ENCODE results near the gene ATP2A3.
A peak's percentile ranks its signal among the peaks of the same experiment; 100 is the strongest.

The ATP2A3 gene
- long read RNA-seq, donor 1, result 0 reads
- long read RNA-seq, donor 2, result 0 reads
- long read RNA-seq, donor 3, result 0 reads
- long read RNA-seq, donor 4, result 0 reads
- long read RNA-seq, donor 5, full-length matches to known transcripts, result 1 of 1 reads
- long read RNA-seq, donor 5, partial matches to known transcripts, result 0 of 1 reads
- long read RNA-seq, donor 5, other reads (novel, unspliced or antisense), result 0 of 1 reads
- long read RNA-seq, donor 6, full-length matches to known transcripts, result 1 of 1 reads
- long read RNA-seq, donor 6, partial matches to known transcripts, result 0 of 1 reads
- long read RNA-seq, donor 6, other reads (novel, unspliced or antisense), result 0 of 1 reads
- long read RNA-seq, donor 7, result 0 reads
- long read RNA-seq, donor 8, result 0 reads

DNA sequence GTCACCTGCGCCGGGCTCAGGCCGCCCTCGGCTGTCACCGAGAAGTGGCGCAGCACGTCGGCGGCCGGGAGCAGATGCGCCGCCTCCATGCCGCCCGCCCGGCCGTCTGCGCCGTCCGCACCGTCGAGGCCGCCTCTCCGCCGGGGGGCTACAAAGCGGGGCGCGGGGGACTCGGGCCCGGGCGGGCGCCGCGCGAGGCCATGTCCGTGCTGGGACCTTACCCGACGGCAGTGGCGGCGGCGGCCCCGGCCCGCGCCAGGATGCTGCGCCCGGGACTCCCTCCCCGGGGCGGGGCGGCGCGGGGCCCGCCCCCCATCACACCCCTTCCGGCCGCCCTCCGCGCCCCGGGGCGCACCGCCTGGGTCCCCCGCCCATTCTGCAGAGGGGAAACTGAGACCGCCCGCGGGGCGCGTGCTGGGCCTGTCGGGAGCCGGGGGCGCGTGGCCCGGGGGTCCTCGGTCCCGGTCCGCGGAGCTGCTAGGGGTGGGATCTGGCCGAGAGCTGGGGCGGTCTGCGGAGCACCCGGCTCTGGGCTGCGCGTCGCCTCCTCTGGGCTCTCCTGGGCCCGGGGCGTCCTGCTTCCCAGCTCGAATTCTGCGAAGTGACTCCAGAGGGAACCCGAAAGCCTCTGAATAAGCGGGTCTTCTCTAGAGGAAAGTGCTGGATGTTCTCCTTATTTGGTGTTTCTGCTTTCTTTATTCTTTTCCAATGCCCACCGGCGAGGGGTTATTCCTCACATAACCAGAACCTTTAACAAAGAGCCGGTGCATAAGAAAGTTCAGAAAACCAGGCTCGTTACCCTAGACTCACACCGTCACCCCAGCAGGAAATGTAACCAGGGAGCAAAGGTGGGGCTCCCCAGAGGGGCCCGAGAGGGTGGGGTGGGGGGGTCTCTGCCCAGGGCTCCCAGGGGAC lies at the start of gene ATP2A3:
ATP2A3 (minus strand) TSS at position 235 of the 915 bp plus-strand sequence; CDS start at position 89, 146 bp downstream.
- peak; percentile 57 for DNase-seq

DNA sequence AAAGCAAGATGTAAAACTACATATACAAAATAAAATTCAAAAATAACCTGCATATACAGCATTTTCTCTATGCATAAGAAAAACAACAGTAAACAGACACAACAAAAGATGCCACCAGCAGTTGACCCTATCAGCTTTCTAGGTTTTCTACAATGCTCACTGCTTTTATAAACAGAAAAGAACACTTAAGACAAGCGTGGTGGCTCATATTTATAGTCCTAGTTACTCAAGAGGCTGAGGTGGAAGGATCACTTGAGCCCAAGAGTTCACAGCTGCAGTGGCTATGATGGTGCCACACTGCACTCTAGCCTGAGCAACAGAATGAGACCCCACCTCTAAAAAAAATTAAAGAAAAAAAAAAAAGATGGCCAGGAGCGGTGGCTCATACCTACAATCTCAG lies 46.5 kb upstream of the ATP2A3 start:
- DNase-seq, result no peak

DNA sequence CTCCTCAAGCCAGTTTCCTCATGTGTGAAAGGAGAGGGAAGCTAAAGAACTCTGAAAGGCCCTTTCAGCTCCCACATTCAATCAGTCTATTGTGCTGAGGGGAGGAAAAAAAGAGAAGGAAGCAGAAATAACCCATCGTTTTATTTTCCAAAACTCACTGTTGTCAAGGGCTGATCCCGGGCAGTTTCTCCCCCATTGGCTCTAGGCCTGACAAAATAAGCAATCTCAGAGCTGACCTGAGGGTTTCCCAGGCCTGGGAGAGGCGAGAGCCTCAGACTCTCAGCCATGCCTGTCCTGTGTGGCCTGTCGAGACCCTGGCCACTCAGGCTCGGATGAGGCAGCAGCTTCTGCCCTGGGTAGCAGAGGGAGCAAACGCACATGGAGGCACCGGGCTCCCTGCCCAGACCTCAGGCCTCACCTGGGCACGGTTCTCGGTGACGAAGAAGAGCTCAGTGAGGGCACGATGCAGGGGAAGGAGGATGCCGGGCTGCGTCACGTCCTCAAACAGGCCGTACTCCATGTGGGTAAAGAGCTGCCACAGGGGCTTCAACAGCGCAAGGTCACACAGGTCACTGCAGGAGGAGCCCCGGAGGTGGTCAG lies 45.0 kb upstream of the ATP2A3 start:
- no peak for DNase-seq

DNA sequence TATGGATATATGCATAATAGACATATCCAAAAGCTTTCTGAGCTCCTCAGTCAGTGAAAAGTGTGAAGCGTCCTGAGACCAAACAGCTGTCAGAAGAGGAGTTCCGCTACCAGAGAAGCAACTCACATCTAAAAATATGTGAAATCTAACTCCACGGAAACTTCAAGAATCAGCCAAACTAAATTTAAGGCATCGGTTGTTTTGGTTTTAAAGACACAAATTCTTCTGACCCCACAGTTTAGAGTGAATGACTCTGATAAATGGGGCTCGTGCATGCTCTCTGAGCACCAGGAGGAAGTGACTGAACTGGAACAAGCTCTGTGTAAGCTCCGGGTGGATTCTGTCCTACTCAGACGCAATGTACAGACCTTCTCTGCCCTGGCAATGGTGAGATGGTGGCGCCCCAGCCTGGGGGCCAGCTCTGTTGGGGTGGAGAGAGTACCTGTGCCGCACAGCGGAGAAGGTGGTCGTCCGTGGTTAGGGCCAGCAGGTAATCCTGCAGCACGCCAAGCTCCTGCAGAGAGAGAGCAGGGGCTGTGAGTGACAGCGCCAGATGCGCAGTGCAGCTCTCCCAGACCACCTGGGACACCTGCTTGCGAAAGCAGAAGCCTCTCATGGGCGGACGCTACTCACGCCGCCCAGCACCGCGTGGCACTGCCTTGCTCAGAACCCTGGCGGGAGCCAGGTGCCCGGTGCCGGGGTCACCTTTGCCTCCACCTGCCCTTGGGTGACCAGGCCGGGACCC lies 44.4 kb upstream of the ATP2A3 start:
- no peak for DNase-seq

DNA sequence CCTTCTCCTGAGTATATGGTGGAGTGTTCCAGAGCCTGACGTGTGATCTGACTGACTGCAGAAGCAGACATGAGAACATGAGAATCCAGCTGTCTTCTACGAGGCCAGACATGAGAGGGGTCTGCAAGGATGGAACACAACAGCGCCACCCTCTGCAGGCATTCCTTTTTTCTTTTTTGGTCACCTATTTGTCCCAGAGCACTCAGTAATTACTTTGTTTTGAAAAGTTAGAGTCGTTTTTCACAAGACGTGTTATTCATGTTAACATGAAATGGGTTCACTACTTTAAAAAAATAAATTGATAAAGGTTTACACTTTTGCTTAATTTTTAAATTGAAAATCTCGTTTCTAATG lies 43.8 kb upstream of the ATP2A3 start:
- DNase-seq, result no peak

DNA sequence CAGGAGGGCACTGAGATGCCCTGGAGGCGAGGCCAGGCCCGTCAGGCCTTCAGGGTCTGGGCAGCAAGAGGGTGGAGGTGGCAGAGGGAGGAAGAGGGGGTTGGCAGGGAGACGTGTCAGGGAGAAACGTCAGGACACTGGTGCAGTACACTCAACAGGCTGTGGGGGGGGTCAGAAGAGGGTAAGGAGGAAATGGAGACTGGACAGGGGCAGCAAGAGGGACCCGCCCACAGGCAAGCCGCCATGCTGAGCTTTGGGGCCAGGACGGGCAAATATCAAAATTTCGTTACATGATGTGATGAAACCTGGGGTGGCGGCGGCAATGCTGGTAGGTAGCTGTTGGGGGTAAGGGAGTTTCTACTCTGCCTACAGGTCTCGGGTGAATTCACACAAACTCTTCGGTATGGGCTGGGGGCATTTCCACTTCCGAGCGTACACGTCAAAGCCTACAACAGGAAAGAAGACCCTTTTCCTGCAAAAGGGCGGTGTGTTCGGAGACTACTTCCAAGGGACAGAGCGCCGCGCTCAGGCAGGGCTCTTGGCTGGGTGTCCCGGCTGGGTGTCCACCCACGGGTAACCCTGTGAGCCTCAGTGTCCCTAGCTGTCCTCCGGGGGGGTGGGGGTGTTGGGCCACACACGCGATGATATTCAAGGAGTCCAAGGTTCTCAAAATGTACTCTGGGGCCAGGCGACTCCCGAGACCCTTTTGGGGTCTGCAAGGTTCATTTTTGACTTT lies 43.3 kb upstream of the ATP2A3 start:
- no peak for DNase-seq

DNA sequence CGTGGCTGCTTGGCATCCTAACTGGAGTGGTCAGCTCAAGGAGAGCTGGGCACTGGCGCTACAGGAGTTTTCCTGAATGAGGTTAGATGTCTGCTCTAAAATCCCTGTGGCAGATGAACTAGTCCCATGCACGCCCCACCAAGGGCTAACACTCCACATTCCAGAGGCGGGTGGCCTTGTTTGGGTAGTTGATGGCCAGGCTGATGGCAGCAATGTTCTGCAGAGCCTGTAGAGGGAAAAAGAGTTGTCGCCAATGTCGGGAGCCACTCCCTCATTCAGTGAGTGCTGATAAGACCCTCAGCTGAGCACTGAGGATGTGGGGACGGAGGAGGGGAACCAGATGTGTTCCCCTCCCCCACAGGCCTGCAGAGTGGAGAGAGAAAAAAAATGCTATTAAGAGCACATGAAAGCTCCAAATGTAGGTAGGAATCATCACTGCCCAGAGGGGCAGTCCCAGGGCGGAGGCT lies 42.5 kb upstream of the ATP2A3 start:
- no peak for DNase-seq

DNA sequence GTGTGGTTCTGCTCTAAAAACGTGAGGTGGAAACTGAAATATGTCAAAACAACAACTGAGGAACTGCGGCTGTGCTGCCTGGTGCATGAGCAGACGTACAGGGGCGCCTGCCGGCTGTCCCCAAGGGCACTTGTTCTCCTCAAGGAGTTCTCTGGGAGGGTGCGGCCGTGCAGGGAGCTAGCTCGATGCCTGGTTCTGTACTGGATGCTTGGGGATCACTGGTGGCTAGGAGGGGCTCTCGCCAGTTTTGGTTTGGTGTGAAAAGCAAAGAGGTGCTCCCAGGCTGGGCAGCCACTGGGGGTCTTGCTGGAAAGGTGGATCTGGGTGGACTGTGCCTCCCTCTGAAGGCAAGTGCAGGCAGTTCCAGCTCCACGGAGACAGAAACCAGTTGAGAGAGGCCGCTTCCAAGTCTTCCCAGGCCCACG lies 41.9 kb upstream of the ATP2A3 start:
- no peak for DNase-seq

DNA sequence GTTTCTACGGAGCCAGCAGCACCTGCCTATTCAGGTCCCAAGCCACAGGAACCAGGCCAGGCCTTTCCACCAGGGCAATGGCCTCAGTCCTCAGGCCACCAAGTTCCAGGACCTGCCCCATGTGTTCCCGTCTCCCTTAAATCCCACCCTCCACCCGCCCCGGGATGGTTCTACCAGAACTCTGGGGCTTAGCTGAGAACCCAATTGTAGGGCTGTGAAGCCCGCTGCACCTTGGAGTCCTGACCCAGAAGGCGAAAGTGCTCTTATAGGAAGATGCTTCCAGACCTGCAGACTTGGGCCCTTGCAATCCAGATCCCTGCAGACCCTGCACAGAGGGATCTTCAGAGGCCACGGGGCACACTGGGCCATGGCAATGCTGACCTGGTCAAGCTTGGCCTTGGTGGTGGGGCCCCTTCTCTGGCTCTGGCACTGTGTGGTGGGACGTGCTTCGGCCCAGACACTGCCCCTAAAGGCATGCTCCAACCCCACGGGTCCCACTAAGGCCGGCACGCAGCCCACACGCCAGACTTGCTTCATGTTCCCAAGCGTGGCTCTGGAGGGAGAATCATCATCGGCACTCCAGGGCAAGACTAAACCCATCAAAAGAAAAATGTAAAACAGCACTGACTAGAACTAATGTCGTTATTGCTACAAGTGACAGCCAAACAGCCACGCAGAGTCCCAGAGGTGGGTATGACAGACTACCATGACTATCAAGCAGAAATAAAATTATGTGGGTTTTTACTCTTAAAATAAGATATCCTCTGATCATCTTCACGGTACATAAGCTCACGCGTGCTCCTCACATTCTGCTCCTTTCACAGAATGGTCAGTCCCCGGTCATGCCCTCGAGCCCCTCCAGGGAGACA lies 41.3 kb upstream of the ATP2A3 start:
- no peak for DNase-seq

DNA sequence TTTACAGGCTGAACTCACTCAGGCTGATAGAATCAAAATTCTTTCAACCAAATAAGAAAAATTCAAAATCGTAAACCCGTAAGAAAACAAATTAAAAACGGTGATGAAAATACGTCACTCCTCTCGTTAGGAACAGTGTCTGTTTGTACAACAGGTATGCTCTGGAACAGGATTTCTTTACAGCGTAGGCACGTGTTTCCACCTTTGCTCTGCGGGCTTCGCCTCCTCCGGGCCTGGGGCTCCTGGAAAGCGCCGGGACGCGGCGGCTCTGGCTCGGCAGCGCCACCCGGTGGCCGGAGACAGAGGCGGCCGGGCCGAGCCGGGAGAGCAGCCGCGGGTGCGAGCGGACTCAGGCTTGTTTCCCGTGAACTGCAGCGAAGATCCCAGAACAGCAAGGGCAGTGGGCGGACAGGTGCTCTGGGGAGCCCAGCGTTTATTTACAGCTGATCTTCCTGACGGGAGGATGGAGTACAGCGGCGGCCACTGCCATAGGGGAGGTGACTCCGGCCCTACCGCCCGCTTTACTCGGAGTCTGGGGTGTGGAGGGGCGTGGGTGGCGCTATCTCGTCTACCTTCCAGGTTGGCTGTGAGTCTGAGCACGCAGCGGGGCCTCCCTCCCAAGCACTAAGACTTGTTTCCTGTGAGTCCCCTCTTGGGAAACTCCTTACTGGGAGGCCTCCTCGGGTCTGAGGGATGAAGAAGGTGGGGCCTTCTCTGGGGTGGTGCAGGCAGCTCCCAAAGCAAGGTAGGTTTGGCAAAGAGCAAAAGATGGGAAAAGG lies 40.5 kb upstream of the ATP2A3 start:
- peak; percentile 83 for DNase-seq

DNA sequence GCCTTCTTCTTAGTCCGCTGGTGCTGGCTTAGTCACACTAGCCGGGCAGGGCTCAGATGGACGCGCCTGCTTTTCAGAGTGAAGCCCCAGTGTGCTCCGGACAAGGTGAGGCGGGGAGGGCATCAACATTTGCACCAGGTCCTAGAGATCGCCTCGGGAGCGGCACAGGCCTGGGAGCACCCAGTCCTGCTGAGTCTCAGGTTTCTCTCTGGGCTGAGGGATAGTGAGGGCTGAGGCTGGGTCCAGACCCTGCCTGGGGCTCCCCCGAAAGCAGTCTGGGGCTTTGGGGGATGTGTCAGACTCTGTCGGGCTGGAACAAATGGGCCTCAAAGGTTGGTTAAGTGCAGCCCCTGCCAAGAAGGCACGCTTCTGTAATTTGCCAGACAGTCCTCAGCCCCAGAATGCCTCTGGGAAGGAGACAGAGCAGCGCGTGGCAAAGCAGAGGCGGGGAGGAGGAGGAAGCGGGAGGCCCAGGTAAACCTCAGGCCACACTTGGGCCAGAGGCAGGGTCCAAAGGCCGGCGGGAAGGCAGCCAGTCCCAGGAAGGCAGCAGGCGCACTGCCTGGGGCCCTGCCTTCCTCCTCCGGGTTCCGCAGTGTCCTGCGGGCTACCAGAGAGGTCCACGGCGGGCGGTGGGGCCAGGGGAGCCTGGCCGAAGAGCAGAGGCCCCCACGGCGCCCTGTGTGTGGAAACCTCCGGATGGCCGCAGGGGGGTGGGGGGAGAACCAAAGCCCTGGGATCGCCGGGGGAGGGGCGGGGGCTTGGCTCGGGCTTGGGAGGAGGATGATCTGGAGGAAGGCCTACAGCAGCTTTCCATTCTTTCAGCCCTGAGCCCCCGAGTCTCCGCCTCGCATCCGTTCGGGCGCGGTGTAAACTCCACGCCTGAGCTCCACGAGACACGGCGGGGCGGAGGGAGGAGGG lies 39.5 kb upstream of the ATP2A3 start:
- DNase-seq, result peak; percentile 57

DNA sequence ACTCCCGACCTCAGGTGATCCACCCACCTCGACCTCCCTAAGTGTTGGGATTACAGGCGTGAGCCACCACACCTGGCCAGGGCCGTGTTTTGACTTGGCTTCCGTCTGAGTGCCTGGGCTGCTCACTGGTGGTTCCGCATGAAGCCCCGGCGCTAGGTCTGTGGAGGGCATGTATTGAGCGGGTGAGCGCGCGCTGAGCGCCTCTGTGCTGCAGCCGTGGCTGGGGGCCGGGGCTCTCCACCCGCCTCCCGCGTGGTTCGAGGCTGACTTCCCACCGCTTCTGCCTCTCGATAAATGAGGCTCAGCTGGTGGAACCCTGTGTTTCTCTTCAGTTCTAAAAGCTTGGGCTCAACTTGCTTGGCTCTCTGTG lies 38.9 kb upstream of the ATP2A3 start:
- DNase-seq, result no peak

DNA sequence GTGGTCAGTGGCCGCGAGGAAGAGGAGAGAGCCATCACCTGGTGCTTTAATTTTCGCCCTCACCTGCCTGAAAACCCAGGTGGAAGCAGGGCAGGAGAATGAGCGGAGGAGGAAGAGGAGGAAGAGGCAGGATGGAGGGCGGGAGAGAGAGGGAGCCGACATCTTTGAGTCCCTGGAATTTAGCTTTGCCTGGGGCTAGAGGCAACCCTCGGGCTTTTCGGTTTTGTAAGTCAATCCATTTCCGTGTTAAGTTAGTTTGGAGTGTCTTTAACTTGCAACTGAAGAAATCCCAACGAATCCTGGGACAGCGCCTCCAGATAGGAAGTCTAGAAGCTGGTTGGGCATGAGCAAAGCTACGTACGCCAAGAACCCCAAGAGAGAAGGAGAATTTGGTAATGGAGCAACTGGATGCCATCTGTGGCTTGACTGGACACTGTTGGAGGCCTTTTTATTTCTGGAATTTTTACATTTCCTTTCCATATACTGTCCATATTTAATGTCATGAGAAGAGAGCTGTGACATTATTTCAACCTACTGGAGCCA lies 36.9 kb upstream of the ATP2A3 start:
- no peak for DNase-seq

DNA sequence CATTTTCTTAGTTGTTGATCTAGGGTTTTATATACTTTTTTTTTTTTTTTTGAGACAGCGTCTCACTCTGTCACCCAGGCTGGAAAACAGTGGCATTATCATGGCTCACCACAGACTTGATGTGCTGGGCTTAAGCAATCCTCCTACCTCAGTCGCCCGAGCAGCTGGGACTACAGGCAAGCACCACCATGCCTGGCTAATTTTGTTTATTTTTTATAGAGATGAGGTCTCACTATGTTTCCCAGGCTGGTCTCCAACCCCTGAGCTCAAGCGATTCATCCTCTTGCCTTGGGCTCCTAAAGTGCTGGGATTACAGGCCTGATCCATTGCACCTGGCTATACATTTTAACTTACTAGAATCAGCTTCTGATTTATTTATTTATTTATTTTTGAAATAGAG lies 34.2 kb upstream of the ATP2A3 start:
- no peak for DNase-seq

DNA sequence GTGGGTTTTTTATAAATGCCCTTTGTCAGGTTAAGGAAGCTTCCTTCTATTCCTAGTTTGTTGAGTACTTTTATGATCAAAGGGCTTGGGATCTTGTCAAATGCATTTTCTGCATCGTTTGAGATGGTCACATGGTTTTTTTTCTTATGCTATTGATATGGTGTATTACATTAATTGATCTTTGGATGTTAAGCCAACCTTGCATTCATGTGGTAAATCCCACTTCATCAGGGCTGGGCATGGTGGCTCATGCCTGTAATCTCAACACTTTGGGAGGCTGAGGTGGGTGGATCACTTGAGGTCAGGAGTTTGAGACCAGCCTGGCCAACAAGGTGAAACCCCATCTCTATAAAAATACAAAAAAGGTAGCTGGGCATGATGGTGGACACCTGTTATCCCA lies 30.8 kb upstream of the ATP2A3 start:
- DNase-seq, result no peak

DNA sequence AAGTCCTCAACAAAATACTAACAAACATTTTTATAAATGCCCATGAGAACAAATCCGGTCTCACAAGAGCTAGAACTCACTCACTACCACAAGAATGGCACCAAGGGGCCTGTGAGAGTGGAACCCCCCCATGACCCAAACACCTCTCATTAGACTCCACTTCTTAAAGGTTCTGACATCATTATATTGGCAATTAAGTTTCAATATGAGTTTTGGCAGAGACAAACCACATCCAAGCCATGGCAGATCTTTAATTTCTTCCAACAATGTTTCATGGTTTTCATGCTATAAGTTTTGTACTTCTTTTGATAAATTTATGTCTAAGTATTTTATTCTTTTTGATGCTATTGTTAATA lies 30.0 kb upstream of the ATP2A3 start:
- no peak for DNase-seq

DNA sequence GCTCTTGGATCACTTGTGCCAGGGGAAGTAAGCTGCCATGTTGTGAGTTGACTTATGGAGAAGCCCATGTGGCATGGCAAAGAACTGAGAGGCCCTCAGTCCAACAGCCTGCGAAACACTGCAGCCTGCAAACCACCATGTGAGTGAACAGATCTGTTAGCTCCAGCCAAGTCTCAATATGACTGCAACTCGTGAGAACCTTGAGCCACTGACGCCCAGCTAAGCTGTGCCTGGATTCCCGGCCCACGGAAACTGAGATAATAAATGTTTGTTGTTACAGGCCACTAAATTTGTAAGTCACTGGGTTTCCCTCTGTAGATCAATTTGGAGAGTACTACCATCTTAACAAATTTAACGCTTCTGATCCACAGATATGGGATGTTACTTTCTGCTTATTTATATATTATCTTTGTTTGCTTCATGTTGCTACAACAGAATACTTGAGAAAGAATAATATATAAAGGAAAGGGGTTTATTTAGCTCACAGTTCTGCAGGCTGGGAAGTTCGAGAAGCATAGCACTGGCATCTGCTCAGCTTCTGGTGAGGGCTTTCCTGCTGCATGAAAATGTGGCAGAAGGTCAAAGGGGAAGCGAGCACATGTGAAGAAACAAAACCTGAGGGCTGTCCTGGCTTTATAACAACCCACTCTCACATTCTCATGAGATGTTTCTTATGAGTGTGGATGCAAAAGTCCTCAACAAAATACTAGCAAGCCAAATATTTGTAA lies 29.4 kb upstream of the ATP2A3 start:
- no peak for DNase-seq

DNA sequence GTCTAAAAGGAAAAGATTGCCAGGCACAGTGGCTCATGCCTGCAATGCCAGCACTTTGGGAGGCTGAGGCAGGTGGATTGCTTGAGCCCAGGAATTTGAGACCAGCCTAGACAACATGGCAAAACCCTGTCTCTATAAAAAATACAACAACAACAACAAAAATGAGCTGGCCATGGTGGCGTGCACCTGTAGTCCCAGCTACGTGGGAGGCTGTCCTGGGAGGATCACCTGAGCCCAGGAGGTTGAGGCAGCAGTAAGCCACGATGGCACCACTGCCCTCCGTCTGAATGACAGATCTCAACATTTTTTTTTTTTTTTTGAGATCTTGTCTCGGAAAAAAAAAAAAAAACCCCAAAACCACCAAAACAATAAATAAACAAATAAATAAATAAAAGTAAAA lies 28.1 kb upstream of the ATP2A3 start:
- DNase-seq, result no peak
